ENCODE results near the gene KCNAB1. TPM values are rescaled to one million over a fixed set of nuclear protein-coding genes. Genes with fewer than 3 reads are reported as not detected.

KCNAB1 gene
- total RNA-seq, 1 donor from 2014 or later = 3.2 TPM

GRCh38 chr3:156406393-156406792, 286.0 kb downstream of the KCNAB1 start:
- Histone ChIP-seq H3K27me3 (no peaks in the 10 kb centered on the region), H3K36me3 (no peaks in the 10 kb centered on the region), H3K4me3 (no peak overlapping the region), H3K4me1 (no peaks in the 10 kb centered on the region), H3K27ac (no peak overlapping the region), H3K9me3 (no peaks in the 10 kb centered on the region)
- no peak for TF ChIP-seq CTCF (IDR thresholded peaks at IDR 0.05)
- no peak for ATAC-seq
- intact Hi-C loops (cut with DNase I) = no loop called here
- no peak for DNase-seq

- no peak overlapping the region for H3K4me3 ChIP-seq
- ATAC-seq (no peak), DNase-seq (no peak)
- TF ChIP-seq CTCF (IDR thresholded peaks at IDR 0.05) = no peak
- no peaks in the 10 kb centered on the region for H3K27me3 ChIP-seq
- intact Hi-C loops (cut with DNase I) = no loop called here
- no peak overlapping the region for H3K27ac ChIP-seq
- no peaks in the 10 kb centered on the region for H3K9me3 ChIP-seq
- H3K36me3 ChIP-seq = no peaks in the 10 kb centered on the region
- no peaks in the 10 kb centered on the region for H3K4me1 ChIP-seq
Observed at GRCh38 chr3:156407617-156408225, 287.3 kb downstream of the KCNAB1 start.

GRCh38 chr3:156409694-156410093, 289.3 kb downstream of the KCNAB1 start:
- no peak for ATAC-seq
- H3K36me3 ChIP-seq = no peaks in the 10 kb centered on the region
- H3K9me3 ChIP-seq = no peaks in the 10 kb centered on the region
- DNase-seq = no peak
- TF ChIP-seq CTCF (IDR thresholded peaks at IDR 0.05) = no peak
- H3K4me3 ChIP-seq = no peak overlapping the region
- no peaks in the 10 kb centered on the region for H3K4me1 ChIP-seq
- intact Hi-C loops (cut with DNase I) = no loop called here
- H3K27ac ChIP-seq = no peak overlapping the region
- H3K27me3 ChIP-seq = no peaks in the 10 kb centered on the region

GRCh38 chr3:156412600-156412999, 292.2 kb downstream of the KCNAB1 start:
- no peaks in the 10 kb centered on the region for H3K27me3 ChIP-seq
- H3K4me1 ChIP-seq = no peaks in the 10 kb centered on the region
- DNase-seq (no peak), ATAC-seq (no peak)
- intact Hi-C loops (cut with DNase I) = no loop called here
- H3K4me3 ChIP-seq = no peak overlapping the region
- no peaks in the 10 kb centered on the region for H3K36me3 ChIP-seq
- H3K9me3 ChIP-seq = no peaks in the 10 kb centered on the region
- no peak for TF ChIP-seq CTCF (IDR thresholded peaks at IDR 0.05)
- no peak overlapping the region for H3K27ac ChIP-seq

- no peaks in the 10 kb centered on the region for H3K4me1 ChIP-seq
- ATAC-seq = no peak
- intact Hi-C loops (cut with DNase I) = no loop called here
Observed at GRCh38 chr3:156413293-156413892, 293.0 kb downstream of the KCNAB1 start.

More at GRCh38 chr3:156413293-156413892, 293.0 kb downstream of the KCNAB1 start:
- H3K4me3 ChIP-seq = no peak overlapping the region
- H3K27me3 ChIP-seq = no peaks in the 10 kb centered on the region
- H3K9me3 ChIP-seq = no peaks in the 10 kb centered on the region
- H3K27ac ChIP-seq = no peak overlapping the region
- TF ChIP-seq CTCF (IDR thresholded peaks at IDR 0.05) = no peak
- no peaks in the 10 kb centered on the region for H3K36me3 ChIP-seq
- DNase-seq = no peak
